Posterior cingulate gyrus (tissue), 11 donors: Measurements from ENCODE around the gene SLC8B1.

ENCODE experiments used
- DNase-seq, 10 donors: peaks; one replicate each; pipeline versions ENCODE4 v3.0.0 to v3.0.0-alpha.2; 2020 to 2021; ENCODE audit warnings: mixed read lengths in 3 of 10
- intact Hi-C: fragments of 100-400 bp; cut with DNase I; formaldehyde crosslinking; loops from one replicate; pipeline ENCODE4 v1.15.1; 2023

Gene SLC8B1

DNA sequence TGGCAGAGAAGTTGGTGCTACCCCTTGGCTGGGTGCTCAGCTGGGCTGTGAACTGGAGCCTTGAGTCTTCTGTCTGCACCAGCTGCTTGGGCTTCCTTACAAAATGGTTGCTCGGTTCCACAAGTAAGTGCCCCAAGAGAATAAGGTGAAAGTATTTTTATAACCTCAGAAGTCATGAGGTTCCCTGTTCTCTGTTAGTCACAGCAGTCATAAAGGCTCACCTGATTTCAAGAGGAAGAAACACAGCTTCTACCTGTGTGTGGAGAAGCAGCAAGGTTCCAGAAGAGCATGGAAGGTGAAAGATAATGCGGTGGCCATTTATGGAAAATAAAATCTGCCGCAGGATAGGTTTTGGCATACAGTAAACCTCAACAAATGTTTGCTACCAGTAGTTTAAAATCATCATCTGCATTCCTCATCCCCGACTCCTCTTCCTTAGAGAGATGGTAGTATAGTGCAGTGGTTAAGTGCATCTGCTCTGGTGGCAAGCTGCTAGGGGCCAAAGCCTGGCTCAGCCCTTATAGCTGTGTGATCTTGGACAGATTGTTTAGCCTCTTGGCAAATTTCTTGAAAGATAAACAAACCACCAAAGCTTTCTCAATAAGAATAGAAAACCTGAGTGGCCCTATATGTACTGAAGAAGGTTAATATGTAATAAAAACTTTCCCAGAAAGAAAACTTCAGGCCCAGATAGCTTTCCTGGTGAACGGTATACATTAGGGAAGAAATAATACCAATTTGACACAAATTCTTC lies 81.2 kb downstream of the SLC8B1 start:
- intact Hi-C loops: no loop called here
- DNase-seq: peak in 1 of 10 donors; percentile 9

DNA sequence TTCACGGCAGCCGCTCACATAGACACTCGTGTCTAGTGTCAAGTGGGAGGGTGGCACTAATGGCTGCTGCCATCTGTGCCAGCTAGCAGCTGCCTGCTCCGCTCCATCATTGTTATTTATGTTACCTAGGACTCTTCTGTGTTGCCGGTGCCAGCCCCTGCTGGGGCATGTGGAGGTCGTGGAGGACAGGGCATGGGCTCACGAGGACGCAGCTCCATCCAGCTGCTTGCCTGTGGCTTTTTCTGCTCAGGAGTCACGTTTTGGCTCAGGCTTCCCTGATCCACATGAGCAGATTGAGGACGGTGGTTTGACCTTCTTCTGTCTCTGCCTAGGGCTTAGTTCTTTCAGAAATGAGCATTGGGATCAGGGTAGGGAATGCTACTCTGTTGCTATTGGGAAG lies 82.4 kb downstream of the SLC8B1 start:
- intact Hi-C loops: no loop called here
- DNase-seq: peak in 2 of 10 donors; percentile 33 to 58

DNA sequence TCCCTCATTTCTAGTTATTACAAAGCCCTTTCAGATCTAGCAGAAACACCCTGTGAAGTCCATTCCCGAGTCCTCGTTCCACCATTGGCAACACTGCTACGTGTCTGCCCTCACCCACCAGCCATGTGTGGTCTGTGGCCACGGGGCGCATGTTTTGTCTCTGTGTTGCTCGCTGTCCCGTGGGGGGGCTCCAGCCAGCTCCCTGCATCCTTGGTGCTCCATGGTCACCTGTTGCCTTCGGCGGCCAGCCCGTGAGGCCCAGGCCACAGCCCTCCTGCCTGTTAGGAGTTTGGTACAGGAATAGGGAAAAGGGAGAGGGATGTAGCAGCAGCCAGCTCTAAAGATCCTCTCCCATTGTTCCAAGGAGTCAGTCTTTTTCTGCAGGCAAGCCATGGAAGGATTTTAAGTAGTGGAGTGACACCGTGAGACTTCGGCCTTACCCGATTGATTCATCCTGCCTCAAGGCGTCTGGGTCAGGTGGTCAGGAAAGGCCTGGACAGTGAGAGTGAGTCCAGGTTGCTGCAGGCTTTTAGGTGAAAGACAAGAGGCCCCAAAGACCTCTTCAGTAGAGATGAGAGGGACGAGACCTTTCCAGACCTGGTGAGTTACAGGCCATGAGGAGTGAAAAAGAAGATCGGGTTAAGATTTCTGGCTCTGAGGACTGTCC lies 83.4 kb downstream of the SLC8B1 start:
- intact Hi-C loops: no loop called here
- peak in 1 of 10 donors; percentile 52 for DNase-seq

DNA sequence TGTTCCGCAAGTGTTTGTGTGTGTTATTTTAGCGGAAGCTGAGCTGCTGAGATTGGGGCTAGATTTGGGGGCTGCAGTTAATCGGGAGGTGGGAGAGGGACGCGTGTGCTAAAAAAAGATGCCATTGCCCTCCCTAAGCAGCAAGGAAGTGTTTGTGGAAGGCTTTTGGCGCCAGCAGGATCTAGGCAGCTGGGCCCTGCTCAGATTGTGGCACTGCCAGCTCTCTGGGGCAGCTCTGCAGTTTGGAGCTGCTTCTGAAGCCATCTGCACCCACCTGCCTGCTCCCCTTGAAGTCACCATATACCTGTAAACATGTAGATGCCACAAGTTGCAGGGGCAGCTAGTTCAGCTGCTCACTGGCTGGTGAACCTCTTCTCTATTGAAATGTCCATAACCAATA lies 84.9 kb downstream of the SLC8B1 start:
- peak in 1 of 10 donors; percentile 62 for DNase-seq
- intact Hi-C loops: no loop called here

DNA sequence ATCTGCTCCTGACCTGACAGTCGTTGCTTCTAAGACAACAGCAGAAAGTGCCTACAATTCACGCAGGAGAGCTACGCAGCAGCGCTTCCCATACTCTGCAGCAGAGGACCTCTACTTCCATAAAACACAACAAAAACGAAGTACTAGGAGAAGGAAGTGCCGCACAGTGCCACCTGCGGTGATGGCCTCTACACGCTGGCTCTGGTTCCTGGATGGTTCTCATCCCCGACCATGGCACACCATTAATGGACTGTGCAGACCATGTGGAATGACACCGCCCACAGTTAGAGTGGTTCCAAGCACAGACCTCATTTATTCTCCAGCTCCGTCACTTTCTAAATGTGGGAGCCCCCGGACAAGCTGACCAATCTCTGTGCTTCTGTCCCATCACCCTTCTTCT lies 85.4 kb downstream of the SLC8B1 start:
- intact Hi-C loops: no loop called here
- DNase-seq: peak in 2 of 10 donors; percentile 43 to 56

DNA sequence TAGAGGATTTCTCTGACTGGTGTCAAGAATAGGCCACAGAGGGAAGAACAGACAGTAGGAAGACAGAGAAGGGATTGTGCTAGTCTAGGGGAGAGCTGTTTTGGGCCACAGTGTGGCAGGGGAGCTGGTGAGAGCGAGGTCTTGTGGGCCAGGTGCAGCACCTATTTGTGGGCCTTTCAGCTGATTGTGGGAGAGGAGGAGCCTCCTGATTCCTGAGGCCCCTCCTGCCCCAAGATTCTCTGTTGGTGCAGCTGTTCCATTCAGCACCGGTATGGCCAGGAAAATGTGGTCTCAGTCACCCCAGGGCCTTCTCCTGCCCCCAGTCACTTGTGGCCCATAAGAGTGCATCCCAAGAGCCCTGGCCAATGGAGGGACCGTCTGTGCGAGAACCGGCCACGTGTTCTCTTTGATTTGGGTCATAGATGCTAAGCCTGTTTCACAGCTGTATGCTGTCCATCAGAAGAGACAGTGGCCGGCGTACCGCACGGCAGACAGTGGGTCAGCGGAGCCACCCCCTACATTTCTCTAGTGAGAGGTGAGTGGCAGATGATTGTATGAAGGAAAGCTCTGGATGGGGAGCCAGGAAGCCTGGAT lies 86.0 kb downstream of the SLC8B1 start:
- peak in 1 of 10 donors; percentile 59 for DNase-seq
- intact Hi-C loops: no loop called here
